Stimulated activated CD8-positive, alpha-beta memory T cell treated with anti-CD3 and anti-CD28 coated beads, Interleukin-4, amount 100 ng/mL, for 4 hours (primary cell): ENCODE measurements around the gene C9orf43.
"Not testable (repeated sequence)": the region's sequence is repeated elsewhere in the genome, so short reads cannot be mapped to it uniquely, and the experiment has no call there.

Experiments
- DNase-seq, 2 donors: peaks; one replicate each; pipeline ENCODE4 v3.0.0-alpha.2; 2020; ENCODE audit warnings: low read depth in 2 of 2, low spot score in 1 of 2

C9orf43 gene

DNA sequence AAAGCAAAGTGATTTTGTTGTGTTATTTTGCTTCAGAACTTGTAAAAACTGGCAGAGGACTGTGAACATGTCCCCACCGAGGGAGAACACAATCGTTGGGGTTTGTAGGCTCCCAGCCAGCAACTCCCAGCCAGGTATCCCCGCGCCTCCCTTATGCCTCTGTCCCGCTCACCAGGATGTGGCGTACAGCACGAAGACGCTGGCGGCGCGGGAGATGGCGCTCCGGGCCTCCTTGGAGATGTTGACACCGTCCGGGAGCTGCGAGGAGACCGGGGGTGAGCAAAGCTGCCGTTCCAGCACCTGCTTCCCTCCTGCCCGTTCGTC is 702 bp upstream of the C9orf43 start:
- DNase-seq = no peak

DNA sequence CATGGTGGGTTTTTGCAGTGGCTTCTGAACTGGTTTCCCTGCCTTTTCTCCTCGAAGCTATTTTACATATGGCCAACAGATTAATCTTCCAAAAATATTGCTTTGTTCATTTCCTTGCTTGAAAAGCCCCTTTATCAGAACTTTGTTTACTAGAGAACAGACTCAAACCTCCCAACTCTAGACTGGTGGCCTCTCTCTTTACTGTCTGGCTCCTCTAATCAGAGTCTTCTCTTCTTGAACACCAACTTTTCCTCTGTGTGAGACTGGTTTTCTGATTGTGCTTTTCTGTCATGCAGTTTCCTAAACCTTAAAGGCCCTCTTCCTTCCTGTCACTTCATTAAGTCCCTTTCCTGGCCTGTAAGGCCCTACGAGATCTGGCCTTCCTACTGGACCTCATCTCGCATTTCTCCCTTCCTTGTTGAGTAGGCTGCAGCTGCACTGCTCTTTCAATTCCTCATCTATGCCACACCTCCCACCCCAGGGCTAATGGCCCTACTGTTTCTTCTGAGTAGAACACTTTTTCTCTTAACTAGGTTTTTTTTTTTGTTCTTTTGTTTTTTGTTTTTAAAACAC is 5.7 kb downstream of the C9orf43 start:
- no peak for DNase-seq

DNA sequence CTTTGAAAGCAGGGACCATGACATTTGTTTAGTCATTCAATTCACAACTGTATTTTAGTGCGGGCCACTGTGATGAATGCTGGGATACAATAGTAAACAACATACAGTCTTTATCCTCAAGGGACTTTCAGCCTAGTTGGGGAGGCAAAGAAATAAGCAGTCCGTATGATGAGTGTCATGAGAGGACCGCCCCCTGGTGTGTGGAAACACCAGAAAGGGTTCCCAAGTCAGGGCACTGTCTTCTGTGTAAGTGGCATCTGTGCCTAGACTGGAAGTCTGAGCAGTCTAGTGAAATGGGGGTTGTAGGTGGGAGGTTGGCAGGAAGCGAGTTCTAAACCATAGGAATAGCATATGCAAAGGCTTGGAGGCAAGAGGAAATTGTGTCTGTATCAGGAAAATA is 6.8 kb downstream of the C9orf43 start:
- no peak for DNase-seq

DNA sequence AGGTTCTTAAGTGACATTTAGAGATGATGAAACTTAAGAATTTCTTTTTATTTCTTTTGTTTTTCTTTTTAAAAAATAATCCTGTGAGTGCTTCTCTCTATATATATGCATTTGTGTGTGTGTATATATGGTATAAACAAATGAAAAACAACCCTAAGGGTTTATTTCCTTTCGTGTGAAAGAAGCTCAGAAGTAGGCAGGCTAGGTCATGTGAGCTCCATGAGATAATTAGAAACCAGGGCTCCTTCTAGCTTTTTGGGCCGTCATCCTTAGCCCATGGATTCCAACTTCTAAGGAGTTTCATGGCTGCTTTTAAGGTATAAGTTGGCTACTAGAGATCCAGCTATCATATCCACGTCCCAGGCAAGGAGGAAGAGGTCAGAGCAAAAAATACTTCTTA is 11.2 kb downstream of the C9orf43 start:
- DNase-seq = no peak

DNA sequence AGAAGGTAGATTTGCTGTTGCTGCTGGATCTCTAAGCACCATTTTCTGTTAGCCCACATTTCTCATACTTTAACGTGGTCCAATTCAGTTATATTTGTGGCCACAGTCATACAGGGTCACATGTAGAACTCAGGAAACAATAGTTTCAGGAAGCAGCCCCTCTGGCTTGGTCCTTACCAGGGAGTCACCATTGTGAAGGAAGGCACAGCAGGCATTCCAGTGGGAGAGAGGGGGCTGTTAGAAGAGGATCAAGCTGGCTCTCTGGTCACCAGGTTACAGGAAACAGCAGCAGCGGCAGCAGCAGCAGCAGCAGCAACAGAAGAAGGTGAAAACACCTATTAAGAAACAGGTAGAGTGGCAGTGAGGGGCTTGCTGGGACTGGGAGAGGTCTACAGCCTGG is 14.5 kb downstream of the C9orf43 start:
- DNase-seq = no peak

DNA sequence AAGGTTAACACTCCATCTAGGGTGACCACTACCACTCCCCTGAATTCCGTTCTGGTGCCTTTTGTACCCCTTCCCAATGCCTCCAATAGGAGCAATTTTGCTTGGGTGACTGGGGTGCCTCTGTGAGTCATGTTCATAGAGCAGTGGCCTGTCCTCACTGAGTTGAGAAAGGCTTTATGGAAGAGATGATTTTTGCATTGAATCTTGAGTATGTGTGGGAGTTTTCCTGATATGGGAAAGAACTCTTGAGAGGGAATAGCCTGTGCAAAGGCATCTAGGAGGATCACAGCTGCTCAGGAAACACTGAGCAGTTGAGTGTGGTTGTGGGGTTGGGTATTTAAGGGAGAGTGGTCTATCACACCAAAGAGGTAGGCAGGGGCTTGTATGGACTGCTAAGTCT is 16.2 kb downstream of the C9orf43 start:
- DNase-seq = no peak

DNA sequence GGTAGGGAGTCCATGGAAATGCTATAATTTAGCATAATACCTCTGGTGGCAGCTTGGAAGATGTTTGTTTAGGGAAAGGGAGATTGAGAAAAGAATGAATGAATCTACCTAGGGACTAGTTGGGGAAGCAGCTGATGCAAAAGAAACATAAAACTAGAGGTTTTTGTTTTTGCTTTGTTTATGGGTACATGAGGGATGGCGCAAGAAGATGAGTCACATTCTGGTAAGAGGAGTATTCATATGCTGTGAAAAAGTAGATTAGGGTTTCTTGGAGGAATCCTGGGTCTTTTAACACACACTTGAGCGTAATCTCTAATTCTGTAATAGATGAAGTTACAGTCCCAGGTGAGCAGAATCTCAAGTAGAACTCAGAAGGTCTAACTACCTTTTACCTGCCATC is 17.1 kb downstream of the C9orf43 start:
- DNase-seq = no peak

DNA sequence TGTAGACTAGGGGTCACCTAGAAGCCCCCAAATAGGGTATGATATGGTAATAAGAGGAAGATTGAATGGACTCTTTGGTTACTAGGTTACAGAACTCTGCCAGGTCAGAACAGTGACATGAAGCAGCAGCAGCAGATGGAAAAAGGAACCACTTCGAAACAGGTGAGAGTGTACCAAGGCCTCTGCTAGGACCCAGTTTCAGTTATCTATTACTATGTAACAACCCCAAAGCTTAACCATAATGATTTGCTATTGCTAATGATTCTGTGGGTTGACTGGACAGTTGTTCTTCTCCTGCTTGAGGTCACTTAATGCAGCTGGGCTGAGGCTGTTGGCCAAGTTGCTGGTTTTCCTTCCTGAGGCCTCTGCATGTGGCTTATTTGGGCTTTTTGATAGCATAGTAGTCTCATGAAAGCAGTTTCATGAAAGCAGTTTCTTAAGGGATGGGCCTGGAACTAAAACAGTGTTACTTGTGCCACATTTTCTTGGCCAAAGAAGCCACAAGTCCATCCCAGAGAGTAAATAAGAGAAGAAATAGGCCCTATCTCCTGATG is 17.6 kb downstream of the C9orf43 start:
- no peak for DNase-seq

DNA sequence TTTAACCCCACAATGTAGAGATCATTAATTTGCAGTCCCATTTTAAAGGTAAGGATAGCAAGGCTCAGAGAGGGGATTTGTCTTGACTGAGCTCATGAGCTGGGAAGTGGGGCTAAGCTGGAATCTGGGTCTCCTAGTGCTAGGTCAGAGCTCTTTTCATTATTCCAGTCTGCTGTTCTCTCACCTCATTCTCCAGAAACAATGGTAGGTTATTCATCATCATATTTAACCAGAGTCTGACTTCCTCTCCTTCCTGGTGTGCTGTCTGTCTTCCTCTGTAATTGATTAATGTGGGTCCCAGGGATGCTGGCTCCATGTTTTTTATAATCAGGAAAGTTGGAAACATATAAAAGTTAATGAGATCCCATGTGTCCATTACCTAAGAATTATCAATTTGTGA is 20.6 kb downstream of the C9orf43 start:
- no peak for DNase-seq

DNA sequence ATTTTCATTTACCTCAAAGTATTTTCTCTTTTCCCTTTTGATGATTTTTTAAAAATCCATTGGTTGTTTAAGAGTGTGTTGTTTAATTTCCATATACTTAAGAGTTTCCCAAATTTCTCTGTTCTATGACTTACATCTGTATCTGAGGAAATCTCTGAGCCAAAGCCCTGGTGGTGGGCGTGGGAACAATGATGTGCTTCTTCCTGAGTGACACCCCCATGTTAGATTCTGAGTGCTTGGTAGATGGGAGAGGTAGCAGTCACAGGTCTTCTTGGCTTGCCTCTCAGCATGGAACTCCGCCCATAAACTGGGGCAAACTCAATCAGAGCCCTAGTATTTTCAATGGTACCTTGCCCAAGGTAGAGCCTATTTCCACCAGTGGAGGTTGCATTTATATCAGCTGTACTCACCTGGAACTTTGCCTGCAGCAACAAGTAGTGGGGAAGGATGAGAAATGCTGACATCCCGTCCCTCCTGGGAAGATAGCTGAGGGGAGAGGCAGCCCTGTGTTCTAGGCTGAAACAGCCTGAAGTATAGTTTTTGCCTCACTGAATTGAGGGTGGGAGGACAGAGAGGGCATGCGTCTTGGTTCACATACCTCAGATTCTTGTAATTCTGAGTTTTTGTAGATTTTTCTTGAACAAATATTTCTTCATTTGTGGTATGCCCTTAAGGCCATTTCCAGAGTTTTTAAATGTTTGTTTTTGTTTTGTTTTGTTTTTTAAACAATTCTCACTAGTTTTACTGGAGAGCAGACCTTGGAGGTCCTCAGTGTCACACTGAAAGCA is 26.4 kb downstream of the C9orf43 start:
- no peak for DNase-seq

DNA sequence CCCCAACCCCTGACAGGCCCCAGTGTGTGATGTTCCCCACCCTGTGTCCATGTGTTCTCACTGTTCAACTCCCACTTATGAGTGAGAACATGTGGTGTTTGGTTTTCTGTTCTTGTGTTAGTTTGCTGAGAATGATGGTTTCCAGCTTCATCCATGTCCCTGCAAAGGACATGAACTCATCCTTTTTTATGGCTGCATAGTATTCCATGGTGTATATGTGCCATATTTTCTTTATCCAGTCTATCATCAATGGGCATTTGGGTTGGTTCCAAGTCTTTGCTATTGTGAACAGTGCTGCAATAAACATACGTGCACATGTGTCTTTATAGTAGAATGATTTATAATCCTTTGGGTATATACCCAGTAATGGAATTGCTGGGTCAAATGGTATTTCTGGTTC is 27.2 kb downstream of the C9orf43 start:
- not testable (repeated sequence) for DNase-seq

DNA sequence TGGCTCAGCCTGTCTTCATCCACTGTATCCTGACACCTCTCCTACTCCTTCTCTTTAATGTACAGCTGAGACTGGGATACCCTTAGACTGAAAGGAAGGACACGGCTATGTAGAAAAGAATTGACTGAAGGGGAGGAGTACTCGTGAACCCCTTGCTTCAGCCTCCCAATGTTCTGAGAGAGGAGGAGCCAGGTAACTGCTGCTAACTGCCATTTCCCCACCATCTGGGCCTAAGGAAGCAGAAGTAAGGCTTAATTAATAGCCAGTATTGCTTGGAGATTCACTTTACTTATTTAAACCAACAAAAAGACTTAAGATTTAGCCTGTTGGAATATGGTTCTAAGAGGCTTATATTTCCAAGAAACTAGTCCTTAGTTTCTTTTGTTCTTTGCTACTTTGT is 34.2 kb downstream of the C9orf43 start:
- DNase-seq = no peak

DNA sequence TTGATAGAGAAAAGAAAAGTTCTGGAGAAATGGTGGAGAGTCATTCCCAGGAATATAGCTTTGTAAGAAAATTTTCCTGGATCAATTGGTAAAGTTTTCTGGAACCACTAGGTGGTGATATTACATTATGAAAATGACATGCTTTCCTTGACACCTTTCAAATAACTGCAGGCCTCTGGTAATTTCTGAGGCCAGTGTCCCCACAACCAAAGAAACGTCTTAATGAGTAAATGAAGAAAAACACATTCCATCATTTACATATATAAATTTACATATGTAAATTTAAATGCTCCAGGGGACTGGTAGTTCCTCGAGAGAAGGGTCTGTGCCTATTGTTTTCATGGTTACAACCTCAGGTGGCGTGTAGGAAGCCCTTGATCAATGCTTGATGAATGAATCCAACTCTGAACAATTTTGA is 35.8 kb downstream of the C9orf43 start:
- DNase-seq = no peak

DNA sequence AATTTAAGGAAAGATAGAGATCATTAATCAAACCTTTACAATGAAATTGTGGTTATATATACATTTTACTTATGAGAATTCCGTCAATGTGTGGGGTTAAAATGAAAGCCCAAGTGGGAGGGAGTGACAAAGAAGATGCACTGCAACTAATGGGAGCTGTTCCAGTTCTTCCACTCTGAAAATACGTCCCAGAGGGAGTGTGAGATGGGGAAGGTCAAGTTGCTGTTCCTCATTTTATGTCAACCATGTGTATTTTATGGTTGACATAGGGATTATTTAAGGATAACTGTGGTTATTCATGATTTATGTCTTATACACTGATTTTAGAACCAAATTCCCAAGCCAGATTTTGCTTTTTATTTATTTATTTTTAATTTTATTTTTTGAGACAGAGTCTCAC is 38.8 kb downstream of the C9orf43 start:
- DNase-seq = no peak

DNA sequence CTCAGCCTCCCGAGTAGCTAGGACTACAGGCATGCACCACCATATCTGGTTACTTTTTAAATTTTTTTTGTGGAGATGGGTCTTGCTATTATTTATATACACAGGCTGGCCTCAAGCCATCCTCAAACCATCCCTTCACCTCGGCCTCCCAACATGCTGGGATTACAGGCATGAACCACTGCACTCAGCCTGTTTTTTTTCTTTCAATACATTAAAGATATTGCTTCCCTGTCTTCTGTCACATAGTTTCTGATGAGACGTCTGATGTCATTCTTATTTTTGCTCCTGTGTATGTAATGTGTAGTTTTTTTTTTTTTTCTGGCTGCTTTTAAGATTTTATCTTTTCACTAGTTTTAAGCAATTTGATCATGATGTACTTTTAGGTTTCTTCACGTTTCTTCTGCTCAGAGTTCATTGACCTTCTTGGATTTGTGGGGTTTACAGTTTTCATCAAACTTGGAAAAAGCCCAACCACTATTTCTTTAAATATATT is 41.6 kb downstream of the C9orf43 start:
- DNase-seq = no peak

DNA sequence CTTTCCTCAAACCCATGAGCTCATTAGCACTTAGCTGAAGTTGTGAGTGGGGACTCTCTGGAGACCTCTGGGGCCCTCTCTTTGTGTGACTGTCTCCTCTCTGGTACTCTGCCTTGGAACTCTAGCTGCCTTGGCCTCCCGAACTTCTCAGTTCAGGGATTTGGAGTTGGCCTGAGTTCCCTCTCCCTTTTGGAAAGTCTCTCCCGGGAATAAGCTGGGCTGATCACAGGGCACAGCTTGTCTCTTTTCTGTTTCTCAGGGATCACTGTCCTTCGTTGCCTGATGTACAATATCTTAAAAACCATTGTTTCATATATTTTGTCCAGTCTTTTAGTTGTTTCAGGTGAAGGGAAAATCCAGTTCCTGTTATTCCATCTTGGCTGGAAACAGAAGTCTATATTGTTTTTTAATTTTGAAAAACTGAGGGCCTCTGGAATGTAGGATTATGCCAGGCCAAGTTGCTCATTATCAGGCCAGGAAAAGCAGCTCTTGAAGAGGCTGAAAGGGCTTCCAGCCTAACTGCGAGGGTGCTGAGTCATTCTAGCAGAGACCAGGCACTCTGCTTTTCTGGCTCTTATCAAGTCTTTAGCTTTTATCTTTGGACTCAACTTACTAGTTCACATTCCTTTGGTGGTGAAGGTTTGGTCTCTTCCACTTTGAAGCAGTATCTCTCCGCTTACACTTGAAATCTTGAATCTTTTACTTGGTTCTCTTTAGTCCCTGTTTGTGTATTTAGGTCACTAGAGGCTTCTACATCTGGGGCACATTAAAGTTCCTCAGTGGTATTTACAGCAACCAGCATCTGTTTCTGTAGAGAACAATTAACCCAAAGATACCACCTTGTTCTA is 44.6 kb downstream of the C9orf43 start:
- no peak for DNase-seq

DNA sequence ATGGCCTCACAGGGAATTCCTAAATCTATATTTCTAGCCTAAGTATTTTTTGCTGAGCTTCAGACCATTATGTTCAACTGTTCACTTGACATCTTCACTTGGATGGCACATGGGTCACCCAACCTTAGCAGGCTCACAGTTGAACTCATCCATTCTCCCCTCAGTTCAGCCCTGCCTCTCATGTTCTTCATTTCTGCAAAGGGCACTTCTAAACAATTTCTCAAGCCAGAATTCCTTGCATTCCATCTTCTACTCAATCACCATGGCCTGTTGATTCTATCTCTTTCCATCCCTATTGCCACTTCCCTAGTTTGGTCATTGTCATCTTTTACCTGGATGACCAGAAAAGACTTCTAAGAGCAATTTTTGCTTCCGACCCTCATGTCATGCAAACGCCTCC is 45.7 kb downstream of the C9orf43 start:
- no peak for DNase-seq

DNA sequence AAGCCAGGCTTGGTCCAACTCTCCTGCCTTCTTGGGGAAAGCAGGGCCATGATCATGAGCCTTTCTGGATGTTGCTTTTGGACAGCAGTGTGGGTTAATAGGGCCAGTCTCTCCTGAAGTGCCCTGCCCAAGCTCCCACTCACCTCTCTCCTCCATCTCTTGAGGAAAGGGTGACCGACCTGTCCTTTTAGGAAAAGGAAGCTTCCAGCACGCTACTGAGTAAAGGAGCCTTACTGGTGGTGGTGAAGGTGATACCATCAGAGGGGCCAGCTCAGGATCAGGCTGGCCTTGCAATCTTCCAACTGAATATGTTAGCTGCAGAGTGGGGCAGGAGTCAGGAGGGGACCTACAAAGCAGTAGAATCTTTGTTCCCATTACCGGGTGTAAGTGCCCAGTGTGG is 50.7 kb downstream of the C9orf43 start:
- DNase-seq = no peak

DNA sequence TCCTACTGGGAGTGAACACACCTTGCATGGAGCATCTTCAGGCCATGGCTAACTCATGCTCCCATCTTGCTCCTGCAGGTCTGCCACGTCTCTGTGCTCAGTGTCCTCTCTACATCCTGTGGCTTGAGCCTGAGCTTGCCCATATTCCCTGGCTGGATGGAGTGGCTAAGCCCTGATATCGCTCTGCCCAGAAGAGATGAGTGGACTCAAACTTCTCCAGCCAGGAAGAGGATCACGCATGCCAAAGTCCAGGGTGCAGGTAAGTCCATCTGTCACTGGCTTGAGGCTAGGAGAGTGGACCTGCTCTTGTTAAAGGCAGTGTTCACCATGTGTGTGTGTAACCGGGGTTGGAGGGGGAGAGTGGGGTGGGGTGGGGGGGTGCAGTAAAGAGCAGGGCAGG is 51.4 kb downstream of the C9orf43 start:
- DNase-seq = no peak

DNA sequence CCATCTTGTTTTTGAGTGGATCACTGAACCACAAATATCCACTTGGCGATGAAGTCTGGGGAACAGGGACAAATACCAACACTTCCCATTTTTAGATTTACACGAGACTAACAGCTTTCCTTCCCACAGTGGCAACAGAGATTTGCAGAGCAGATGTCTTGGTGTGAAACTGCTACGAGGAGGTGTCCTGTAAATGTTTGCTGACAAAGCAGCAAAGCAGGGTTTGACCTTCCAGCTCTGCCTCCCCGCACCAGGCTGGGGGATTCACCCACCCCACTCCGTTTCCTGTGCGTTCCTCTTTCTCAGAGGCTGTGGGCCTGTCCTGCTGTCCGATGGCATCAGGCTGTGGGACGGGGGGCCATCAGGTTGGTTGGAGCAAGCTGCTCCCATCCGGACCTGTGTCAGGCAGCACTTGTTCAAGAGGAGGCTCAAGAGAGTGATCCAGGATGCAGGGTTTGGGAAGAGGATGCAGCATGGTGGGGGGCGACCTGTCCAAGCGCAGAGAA is 52.3 kb downstream of the C9orf43 start:
- no peak for DNase-seq

DNA sequence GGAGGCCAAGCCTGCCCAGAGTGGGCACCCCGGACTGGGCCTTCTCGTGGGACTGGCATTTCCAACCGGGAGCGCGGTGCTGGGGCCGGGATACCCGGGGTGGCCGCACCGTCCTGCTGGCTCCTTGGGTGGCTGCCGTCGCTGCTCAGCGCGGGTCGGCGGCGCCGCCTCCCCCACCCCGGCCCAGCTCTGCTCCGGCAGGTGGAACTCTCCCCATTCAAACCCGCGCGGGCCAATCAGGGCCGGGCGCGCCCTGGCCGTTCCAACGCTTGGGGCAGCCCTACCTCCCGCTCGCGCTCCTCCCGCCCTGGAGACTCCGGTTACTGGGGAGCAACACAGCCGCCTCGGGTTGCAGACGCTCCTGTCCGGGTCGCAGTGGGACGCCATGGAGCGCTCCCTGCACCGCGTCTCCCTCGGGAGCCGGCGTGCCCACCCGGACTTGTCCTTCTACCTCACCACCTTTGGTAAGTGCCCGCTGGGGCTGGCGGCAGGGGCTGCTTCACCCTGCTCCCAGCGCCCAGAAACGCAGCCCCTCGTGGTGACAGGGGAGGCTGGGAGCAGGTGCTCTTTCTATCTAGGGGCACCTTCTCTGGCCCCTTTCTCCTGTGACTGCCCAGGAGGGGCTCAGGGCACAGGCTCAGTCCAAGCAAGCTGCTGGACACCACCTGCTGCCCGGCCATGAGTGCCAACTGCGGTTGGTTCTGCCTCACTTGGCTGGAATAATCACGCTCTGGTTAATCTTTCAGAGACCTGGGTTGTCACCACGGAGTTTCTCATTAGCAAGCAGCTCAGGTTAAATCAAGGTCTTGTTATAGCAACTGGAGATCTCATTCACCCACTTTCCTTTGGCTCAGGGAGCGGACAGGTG is 53.1 kb downstream of the C9orf43 start, which contains the start of gene RGS3:
Gene RGS3, plus strand, starts transcription at position 310 of the 868 bp plus-strand sequence. Its CDS starts 76 bp downstream, at position 386.
- DNase-seq = no peak
